Endometrial microvascular endothelial cells (primary cell): ENCODE measurements around the gene KLHL1. TPM values are rescaled to one million over a fixed set of nuclear protein-coding genes. Genes with fewer than 3 reads are reported as not detected.
"Not testable (repeated sequence)": the region's sequence is repeated elsewhere in the genome, so short reads cannot be mapped to it uniquely, and the experiment has no call there.

Experiments
- in situ Hi-C: cut with HindIII; loops from 2 replicates; pipeline ENCODE4 v1.10.0; 2017; ENCODE audit warnings: low sequenced_read_pairs, low pct_unique_long_range_greater_than_20kb; ENCODE audit errors: inconsistent ontology term
- total RNA-seq: library from RNA; depleted of rRNA; stranded (reverse); fragments of >200 nt; gene quantifications from one replicate; pipeline ENCODE4 v1.2.3, GENCODE V29; 2015; ENCODE audit errors: inconsistent ontology term

Gene KLHL1
- total RNA-seq, result not detected

DNA sequence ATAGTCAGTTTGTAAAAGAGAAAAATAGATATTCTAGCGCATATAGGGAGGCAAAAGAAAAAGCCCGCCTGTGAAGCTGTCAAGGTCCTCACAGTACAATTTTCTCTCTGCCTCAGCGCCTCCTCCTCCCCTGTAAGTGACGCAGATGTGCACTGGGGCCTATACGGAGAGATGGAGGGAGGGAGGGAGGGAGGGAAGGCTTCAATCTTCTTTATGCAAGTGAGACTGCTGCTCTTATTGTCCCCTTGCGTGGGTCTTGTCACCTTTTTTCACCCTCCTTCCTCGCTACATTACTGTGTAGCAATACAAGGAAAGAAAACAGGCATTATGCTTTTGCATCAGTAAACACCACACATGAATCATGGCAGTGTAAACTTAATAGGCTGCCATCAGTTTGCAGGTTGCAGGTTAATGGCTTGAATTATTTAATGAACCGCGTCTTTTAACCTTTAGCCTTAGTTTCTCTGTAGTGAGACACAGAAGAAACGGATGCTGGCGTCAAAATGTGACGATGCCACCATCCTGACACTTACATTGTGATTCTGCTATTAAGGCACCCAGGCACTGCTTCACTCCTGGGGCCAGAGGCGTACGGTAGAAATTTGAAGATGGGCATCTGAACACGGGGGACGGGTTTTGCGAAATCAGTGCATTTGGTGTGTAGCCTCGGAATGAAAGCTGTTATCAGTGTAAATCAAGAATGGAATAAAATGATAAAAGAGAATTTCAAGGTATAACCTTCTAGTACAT is at the start of gene KLHL1:
TSS of gene KLHL1 (minus strand) at position 97 of the 750 bp plus-strand sequence. CDS start 753 bp downstream, outside the sequence.
- in situ Hi-C loops, result no loop called here

DNA sequence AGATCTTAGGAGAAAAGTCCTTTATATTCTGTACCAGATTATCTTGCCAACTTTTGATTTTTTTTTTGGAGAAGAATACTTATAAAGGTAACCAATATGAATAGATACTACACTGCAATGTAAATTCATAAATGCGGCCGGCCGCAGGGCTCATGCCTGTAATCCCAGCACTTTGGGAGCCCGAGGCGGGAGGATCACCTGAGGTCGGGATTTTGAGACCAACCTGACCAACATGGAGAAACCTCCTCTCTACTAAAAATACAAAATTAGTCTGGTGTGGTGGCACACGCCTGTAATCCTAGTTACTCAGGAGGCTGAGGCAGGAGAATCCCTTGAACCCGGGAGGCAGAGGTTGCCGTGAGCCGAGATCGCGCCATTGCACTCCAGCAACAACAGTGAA is 34.4 kb upstream of the KLHL1 start:
- in situ Hi-C loops, result not testable (repeated sequence)

DNA sequence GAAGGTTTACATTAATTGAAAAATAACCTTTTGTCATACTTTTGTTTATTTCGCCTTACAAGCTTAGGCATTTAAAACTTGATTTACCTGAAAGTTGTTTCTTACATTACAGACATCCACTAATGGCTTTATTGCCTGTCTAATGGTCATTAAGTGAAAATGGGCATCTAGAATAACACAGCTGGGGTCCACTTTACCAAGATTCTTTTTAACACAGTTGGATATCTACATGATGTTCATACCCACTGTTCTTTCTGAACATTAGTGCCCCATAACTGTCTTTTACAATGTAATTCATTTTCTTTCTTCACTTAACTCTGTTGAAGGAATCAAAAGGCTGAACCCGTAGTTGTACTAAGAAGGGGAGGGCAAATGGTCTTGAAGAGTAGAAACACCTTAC is 19.8 kb upstream of the KLHL1 start:
- in situ Hi-C loops, result no loop called here

- in situ Hi-C loops, result no loop called here
These were observed 17.4 kb upstream of the KLHL1 start for GRCh38 chr13:70125693-70126092.

- in situ Hi-C loops, result no loop called here
These were observed 9.2 kb upstream of the KLHL1 start for GRCh38 chr13:70117338-70117905.

DNA sequence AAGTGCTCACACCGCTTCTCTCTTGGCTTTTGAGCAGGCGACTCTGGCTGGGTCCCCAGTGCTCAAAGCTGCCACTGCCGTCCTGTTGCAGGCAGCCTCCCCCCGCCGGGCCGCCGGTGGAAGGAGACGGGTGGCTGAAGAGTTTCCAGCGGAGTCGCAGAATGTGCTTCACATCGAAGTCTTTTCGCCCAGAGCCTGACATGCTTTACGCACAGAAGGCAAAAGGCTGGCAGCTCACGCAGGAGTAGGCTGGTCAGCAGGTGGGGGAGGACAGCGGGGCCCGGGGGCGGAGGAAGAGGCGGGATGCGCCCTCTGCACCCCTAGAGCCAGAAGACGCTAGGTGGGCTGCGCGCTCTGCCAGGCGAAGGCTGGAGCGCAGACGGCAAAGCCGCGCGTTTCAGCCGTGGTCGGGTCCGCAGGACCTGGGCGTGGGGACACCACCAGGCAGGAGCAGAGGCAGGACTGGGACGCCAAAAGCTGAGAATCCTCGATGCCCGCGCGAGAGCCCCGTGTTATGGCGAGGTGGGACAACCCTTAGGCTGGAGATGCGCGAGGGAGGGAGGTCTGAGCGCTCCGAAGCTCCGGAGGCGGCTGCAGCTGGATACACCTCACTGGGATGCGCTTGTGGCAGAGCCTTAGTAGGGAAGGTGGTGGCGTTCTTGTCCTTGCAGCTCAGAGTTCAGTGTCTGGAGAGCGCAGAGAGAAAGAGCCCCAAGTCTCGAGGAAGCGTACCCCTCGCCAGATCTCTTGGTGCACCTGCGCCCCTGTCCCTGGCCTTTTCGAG is 562 bp downstream of the KLHL1 start, which contains the start of gene ATXN8OS:
TSS of gene ATXN8OS (plus strand) at position 329 of the 784 bp plus-strand sequence.
- in situ Hi-C loops, result no loop called here

- in situ Hi-C loops, result no loop called here
These were observed 1.1 kb downstream of the KLHL1 start for GRCh38 chr13:70107125-70107497.

- in situ Hi-C loops, result no loop called here
These were observed 3.8 kb downstream of the KLHL1 start for GRCh38 chr13:70104481-70104880.

- in situ Hi-C loops, result no loop called here
These were observed 9.6 kb downstream of the KLHL1 start for GRCh38 chr13:70098669-70099068.

DNA sequence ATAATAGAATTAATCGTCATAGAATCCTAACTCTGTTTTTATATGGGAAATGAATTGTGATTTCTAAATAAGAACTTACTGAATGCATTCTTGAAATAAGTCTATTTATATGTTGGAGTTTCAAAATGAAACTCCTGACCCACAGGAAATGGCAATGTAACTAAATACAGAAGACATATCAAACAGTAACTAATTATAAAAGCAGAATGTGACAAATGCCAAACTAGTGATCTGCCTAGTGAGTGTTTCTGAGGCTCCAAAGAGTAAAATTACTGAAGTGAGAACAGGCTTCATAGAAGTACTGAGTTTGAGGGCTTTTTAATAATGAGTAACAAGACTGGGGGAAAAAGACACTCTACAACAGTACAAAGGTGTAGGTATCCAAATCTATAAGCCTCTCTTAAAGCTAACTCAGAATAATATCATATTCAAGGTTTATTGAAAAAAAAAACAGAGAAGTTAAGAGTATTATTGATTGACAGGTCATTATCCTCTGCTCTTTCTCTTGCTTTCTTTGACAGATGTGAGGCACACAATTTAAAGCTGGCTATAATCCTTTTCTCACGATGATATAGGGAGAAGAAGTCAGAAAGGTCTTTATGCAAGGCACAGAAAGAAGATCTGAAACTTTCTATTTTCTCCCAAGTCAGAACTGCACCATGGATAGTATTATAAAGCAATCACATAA is 18.1 kb downstream of the KLHL1 start:
- in situ Hi-C loops, result no loop called here

- in situ Hi-C loops, result no loop called here
These were observed 19.3 kb downstream of the KLHL1 start for GRCh38 chr13:70088926-70089325.

DNA sequence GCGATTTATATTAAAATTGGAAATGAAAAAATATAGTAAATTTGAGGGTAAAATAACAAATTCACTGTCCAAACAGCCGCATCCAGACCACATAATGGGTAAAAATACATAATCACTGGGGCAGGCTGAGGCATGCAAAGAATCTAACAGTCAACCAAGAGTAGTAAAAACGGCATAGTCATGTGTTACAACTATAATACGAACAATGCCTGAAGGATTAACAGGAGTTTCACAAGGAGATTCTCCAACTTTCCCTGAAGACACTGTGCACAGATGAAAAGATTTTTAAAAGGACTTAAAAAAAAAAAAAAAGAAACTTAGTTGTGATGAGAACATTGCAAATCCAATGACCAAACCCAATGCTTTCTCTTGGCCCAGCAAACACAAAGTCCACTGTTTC is 21.0 kb downstream of the KLHL1 start:
- in situ Hi-C loops, result no loop called here

DNA sequence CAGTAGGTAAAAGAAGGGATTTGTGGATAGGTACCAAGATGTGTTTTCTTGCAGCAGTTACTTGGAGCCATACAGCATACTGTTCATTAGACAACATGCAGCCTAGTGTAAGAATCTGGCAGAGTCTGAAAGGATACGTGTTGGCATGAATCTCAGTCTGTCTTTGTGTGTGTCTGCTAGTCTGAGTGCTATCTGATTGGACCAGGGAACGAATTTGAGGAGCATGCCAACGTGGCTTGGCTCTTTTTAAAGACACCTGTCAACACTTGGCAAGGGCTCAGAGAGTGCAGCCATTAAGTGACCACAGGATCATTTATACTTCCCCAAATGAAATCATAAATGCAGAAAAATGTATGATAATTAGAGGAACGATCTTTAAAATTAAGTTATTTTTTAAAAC is 28.2 kb downstream of the KLHL1 start:
- in situ Hi-C loops, result no loop called here

- in situ Hi-C loops, result no loop called here
These were observed 53.7 kb downstream of the KLHL1 start for GRCh38 chr13:70054572-70054971.

- in situ Hi-C loops, result no loop called here
These were observed 56.7 kb downstream of the KLHL1 start for GRCh38 chr13:70051531-70051930.

DNA sequence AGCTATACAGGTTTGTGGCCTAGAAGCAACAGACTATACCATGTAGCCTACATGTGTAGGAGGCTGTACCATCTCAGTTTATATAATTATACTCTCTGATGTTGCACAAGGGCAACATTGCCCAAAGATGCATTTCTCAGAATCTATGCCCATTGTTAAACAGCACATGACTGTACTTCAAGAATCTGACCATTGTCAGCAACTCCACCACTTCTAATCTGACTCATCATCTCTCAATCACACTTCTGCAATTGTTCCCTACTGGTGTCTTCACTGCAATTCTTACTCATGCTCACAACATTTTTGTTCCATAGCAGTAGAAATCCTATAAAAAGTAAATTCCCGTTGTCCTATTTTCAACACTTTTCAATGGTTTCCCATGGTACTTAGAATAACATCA is 64.6 kb downstream of the KLHL1 start:
- in situ Hi-C loops, result no loop called here

GRCh38 chr13:70042193-70042592 is 66.1 kb downstream of the KLHL1 start:
- in situ Hi-C loops, result no loop called here

- in situ Hi-C loops, result no loop called here
These were observed 74.0 kb downstream of the KLHL1 start for GRCh38 chr13:70034286-70034685.

DNA sequence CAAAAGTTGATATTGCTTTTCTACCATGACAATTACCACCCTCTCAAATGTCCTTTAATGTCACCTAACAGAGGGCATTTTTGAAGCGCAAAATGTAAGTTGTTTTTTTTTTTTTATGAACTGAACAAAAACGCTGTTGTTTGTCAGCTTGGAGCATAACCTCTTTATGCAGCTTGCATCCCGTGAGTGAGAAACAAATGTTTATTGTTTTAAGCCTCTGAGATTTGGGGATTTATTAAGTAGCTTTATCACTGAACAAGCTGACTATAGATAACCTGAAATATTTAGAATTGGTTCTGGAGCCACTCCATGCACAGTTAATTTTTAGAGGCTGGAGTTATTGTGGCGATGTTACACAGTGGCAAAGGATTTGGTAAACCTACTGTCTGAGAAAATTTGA is 80.7 kb downstream of the KLHL1 start:
- in situ Hi-C loops, result no loop called here
